AG08395 (cell line): ENCODE data around the gene HLCS.

Source experiments
- DNase-seq: peaks from one replicate; pipeline ENCODE4 v3.0.0; 2012; ENCODE audit warnings: mixed read lengths, low spot score

HLCS gene

GRCh38 chr21:36813052-36813451, 153.4 kb downstream of the HLCS start:
- peak; percentile 29 for DNase-seq

GRCh38 chr21:36811762-36812161, 154.7 kb downstream of the HLCS start:
- DNase-seq: no peak

GRCh38 chr21:36810443-36810842, 156.0 kb downstream of the HLCS start:
- no peak for DNase-seq

- no peak for DNase-seq
These were observed 159.0 kb downstream of the HLCS start for GRCh38 chr21:36807422-36807928.

GRCh38 chr21:36806103-36806502, 160.4 kb downstream of the HLCS start:
- DNase-seq: peak; percentile 46

GRCh38 chr21:36804874-36805611, 161.4 kb downstream of the HLCS start:
- DNase-seq: no peak

- no peak for DNase-seq
These were observed 162.5 kb downstream of the HLCS start for GRCh38 chr21:36803816-36804439.

- DNase-seq: no peak
These were observed 163.3 kb downstream of the HLCS start for GRCh38 chr21:36803051-36803645.

- no peak for DNase-seq
These were observed 165.7 kb downstream of the HLCS start for GRCh38 chr21:36800734-36801133.

GRCh38 chr21:36799869-36800268, 166.6 kb downstream of the HLCS start:
- DNase-seq: peak; percentile 44

GRCh38 chr21:36798491-36798890, 168.0 kb downstream of the HLCS start:
- no peak for DNase-seq

- DNase-seq: no peak
These were observed 170.4 kb downstream of the HLCS start for GRCh38 chr21:36796070-36796469.

- DNase-seq: no peak
These were observed 173.9 kb downstream of the HLCS start for GRCh38 chr21:36792505-36792967.

- no peak for DNase-seq
These were observed 174.6 kb downstream of the HLCS start for GRCh38 chr21:36791695-36792470.

GRCh38 chr21:36791180-36791579, 175.3 kb downstream of the HLCS start:
- no peak for DNase-seq

GRCh38 chr21:36790616-36791015, 175.9 kb downstream of the HLCS start:
- DNase-seq: no peak

GRCh38 chr21:36788120-36788638, 178.3 kb downstream of the HLCS start:
- no peak for DNase-seq

GRCh38 chr21:36786186-36786585, 180.3 kb downstream of the HLCS start:
- no peak for DNase-seq

- no peak for DNase-seq
These were observed 180.9 kb downstream of the HLCS start for GRCh38 chr21:36785615-36786014.

- DNase-seq: no peak
These were observed 181.5 kb downstream of the HLCS start for GRCh38 chr21:36784947-36785346.

- peak; percentile 18 for DNase-seq
These were observed 182.7 kb downstream of the HLCS start for GRCh38 chr21:36783612-36784374.
